ENCODE results near the gene ADAMTS9. TPM values are rescaled to one million over a fixed set of nuclear protein-coding genes. Genes with fewer than 3 reads are reported as not detected.

Gene ADAMTS9, protein sequence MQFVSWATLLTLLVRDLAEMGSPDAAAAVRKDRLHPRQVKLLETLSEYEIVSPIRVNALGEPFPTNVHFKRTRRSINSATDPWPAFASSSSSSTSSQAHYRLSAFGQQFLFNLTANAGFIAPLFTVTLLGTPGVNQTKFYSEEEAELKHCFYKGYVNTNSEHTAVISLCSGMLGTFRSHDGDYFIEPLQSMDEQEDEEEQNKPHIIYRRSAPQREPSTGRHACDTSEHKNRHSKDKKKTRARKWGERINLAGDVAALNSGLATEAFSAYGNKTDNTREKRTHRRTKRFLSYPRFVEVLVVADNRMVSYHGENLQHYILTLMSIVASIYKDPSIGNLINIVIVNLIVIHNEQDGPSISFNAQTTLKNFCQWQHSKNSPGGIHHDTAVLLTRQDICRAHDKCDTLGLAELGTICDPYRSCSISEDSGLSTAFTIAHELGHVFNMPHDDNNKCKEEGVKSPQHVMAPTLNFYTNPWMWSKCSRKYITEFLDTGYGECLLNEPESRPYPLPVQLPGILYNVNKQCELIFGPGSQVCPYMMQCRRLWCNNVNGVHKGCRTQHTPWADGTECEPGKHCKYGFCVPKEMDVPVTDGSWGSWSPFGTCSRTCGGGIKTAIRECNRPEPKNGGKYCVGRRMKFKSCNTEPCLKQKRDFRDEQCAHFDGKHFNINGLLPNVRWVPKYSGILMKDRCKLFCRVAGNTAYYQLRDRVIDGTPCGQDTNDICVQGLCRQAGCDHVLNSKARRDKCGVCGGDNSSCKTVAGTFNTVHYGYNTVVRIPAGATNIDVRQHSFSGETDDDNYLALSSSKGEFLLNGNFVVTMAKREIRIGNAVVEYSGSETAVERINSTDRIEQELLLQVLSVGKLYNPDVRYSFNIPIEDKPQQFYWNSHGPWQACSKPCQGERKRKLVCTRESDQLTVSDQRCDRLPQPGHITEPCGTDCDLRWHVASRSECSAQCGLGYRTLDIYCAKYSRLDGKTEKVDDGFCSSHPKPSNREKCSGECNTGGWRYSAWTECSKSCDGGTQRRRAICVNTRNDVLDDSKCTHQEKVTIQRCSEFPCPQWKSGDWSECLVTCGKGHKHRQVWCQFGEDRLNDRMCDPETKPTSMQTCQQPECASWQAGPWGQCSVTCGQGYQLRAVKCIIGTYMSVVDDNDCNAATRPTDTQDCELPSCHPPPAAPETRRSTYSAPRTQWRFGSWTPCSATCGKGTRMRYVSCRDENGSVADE (N-terminal part only)
- 18.4 TPM for polyA plus RNA-seq (2013, experiment 1 of 2)
- polyA plus RNA-seq (2013, experiment 2 of 2) = 20.5 TPM

DNA sequence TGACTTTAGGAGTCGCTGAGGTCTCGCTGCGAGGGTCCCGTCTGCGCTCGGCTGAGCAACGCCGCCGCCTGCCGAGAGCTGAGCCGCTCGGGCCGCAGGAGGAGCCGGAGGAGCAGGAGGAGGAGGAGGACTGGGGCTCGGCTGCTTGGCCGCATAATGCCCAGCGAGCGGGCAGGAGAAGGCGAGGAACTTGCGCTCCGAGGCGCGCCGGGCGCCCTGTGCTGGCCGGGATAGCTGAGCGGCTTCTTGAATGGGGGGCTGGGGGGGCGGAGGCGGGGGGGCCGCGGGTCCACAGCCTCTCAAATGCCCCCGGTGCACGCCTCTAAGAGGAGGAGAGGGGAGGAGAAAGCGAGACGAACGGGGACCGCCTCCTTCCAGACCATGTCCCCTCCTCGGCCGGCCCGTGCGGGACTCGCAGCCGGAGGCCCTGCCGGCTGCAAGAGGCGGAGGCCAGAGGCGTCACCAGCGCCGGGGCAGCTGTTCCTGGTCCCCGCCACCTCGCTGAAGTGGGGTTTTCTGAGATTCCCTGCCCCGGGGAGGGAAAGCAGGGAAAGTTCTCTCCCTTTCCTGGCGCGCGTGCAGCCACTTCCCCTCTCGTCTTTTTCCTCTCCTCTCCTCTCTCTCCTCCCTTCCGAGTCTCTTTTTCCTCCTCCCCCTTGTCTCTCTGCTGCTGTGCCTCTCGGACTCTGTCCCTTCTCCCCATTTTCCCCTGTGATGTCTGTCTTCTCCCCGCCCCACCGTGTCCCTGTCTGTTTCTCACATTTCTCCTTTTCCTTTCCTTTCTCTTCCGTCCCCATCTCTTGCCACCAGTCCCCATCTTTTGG is at the start of gene ADAMTS9:
TSS of gene ADAMTS9 (minus strand) at position 220 of the 824 bp plus-strand sequence. CDS start 343 bp downstream, outside the sequence.
- no CpG with 5 or more reads among the region's 60 CpGs for WGBS, 2 donors (ENCODE audit: extremely low coverage in 2 of 2, insufficient read length in 2 of 2, insufficient replicate concordance in 1 of 2)
- H2AK5ac ChIP-seq (ENCODE audit: low read depth, low read length) = no peak within 1 kb of the TSS

DNA sequence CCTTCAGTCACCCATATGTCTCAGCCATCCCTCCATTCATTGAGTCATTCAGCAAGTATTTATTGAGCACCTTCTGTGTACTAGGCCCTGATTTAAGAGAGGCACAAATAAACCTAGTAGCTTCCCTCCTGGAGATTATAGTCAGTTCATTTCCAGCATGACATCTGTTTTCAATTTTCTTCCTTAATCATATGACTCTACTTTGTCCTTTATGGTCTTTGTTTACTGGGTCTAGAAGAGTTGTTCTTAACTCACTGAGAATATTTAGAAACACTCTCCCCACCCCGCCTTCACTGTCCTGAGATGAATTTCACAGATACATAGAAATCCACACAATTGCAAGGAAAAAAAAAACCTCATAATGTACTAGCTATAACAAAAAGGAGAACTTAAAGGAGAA is 44.8 kb upstream of the ADAMTS9 start:
- H3K14ac ChIP-seq (ENCODE audit: low read length) = no peak overlapping the region
- no peak overlapping the region for H3K18ac ChIP-seq (ENCODE audit: low read length)
- no peak overlapping the region for H2AFZ ChIP-seq (ENCODE audit: low read length)
- no peaks in the 10 kb centered on the region for H3K9me3 ChIP-seq (replicated peaks in 1 of 2; ENCODE audit: control insufficient read depth in 2 of 2, insufficient read depth in 1 of 2, low read depth in 1 of 2, low read length in 2 of 2)
- no peak overlapping the region for H4K8ac ChIP-seq (ENCODE audit: low read depth, low read length)
- H3K23ac ChIP-seq (ENCODE audit: low read depth, low read length, poor library complexity) = no peak overlapping the region
- no peak overlapping the region for H2AK5ac ChIP-seq (ENCODE audit: low read depth, low read length)
- H2BK120ac ChIP-seq (ENCODE audit: low read depth, low read length) = no peak overlapping the region
- H3K27ac ChIP-seq (replicated peaks; ENCODE audit: low read length) = no peak overlapping the region
- H3K4ac ChIP-seq (ENCODE audit: low read length) = no peak overlapping the region
- H3K9ac ChIP-seq (ENCODE audit: low read depth, low read length, poor library complexity) = no peak overlapping the region
- no peaks in the 10 kb centered on the region for H3K4me1 ChIP-seq (ENCODE audit: control insufficient read depth in 2 of 2, insufficient read depth in 1 of 2, low read depth in 1 of 2, low read length in 2 of 2)
- no peak overlapping the region for H2BK15ac ChIP-seq (ENCODE audit: low read length)
- H3K4me2 ChIP-seq (ENCODE audit: insufficient read depth, low read length, poor library complexity, severe bottlenecking) = no peak overlapping the region
- H3K36me3 ChIP-seq (replicated peaks in 1 of 2; ENCODE audit: control insufficient read depth in 2 of 2, insufficient read depth in 2 of 2, low read length in 2 of 2) = no peaks in the 10 kb centered on the region
- H3K79me1 ChIP-seq (ENCODE audit: low read depth, low read length) = no peaks in the 10 kb centered on the region
- H3K27me3 ChIP-seq (ENCODE audit: control insufficient read depth in 3 of 3, insufficient read depth in 3 of 3, low read depth in 1 of 3, low read length in 3 of 3) = no peaks in the 10 kb centered on the region
- no peak for DNase-seq (ENCODE audit: low spot score)
- no peak overlapping the region for H2BK12ac ChIP-seq (ENCODE audit: low read length)
- no peak overlapping the region for H4K91ac ChIP-seq (ENCODE audit: low read depth, low read length, poor library complexity)
- H3K4me3 ChIP-seq (ENCODE audit: low read length in 2 of 2) = no peak overlapping the region
- H2BK5ac ChIP-seq (ENCODE audit: low read length) = no peak overlapping the region
- WGBS, 2 donors (ENCODE audit: extremely low coverage in 2 of 2, insufficient read length in 2 of 2, insufficient replicate concordance in 1 of 2) = no CpG with 5 or more reads among the region's 1 CpG

More for the DNA sequence above, at the start of gene ADAMTS9:
- peak within 1 kb of the TSS; percentile 72 for H2BK5ac ChIP-seq (ENCODE audit: low read length)
- H3K27ac ChIP-seq (replicated peaks; ENCODE audit: low read length) = peak within 1 kb of the TSS; percentile 92
- H3K4me1 ChIP-seq (ENCODE audit: control insufficient read depth in 2 of 2, insufficient read depth in 1 of 2, low read depth in 1 of 2, low read length in 2 of 2) = peaks cover 7 to 11% of the 10 kb centered on the region in 2 donors
- peak within 1 kb of the TSS; percentile 99 for H3K18ac ChIP-seq (ENCODE audit: low read length)
- H2BK15ac ChIP-seq (ENCODE audit: low read length) = peak within 1 kb of the TSS; percentile 82
- H4K91ac ChIP-seq (ENCODE audit: low read depth, low read length, poor library complexity) = peak within 1 kb of the TSS; percentile 23
- no peak within 1 kb of the TSS for H3K14ac ChIP-seq (ENCODE audit: low read length)
- H2BK120ac ChIP-seq (ENCODE audit: low read depth, low read length) = peak within 1 kb of the TSS; percentile 38
- peak within 1 kb of the TSS; percentile 83 for H3K4me2 ChIP-seq (ENCODE audit: insufficient read depth, low read length, poor library complexity, severe bottlenecking)
- H3K23ac ChIP-seq (ENCODE audit: low read depth, low read length, poor library complexity) = no peak within 1 kb of the TSS
- no peak within 1 kb of the TSS for H2BK12ac ChIP-seq (ENCODE audit: low read length)
- no peak within 1 kb of the TSS for H3K4ac ChIP-seq (ENCODE audit: low read length)
- H3K4me3 ChIP-seq (ENCODE audit: low read length in 2 of 2) = peak within 1 kb of the TSS; percentile 70 to 87
- DNase-seq (ENCODE audit: low spot score) = peak; percentile 78
- peaks cover 0 to 3% of the 10 kb centered on the region in 2 donors for H3K36me3 ChIP-seq (replicated peaks in 1 of 2; ENCODE audit: control insufficient read depth in 2 of 2, insufficient read depth in 2 of 2, low read length in 2 of 2)
- no peaks in the 10 kb centered on the region for H3K79me1 ChIP-seq (ENCODE audit: low read depth, low read length)
- H4K8ac ChIP-seq (ENCODE audit: low read depth, low read length) = no peak within 1 kb of the TSS
- no peaks in the 10 kb centered on the region for H3K9me3 ChIP-seq (replicated peaks in 1 of 2; ENCODE audit: control insufficient read depth in 2 of 2, insufficient read depth in 1 of 2, low read depth in 1 of 2, low read length in 2 of 2)
- H3K27me3 ChIP-seq (ENCODE audit: control insufficient read depth in 3 of 3, insufficient read depth in 3 of 3, low read depth in 1 of 3, low read length in 3 of 3) = no peaks in the 10 kb centered on the region
- peak within 1 kb of the TSS; percentile 97 for H3K9ac ChIP-seq (ENCODE audit: low read depth, low read length, poor library complexity)
- peak within 1 kb of the TSS; percentile 92 for H2AFZ ChIP-seq (ENCODE audit: low read length)

DNA sequence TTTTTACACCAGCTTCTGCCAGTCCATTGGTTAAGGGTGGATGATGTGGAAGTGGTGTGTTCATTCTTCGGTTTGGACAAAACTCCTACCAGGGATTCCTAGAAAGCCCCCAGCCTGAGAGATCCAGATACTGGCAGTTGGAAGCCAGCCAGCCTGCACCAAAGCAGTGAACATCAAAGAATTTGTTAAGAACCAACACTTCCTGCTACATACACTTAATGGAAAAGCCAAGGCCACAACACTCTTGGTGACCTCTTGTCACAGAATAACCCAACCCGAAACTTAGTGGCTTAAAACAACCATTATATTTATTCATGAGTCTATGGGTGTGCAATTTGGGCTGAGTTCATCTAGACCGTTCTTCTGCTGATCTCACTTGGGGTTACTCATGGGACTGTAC is 42.9 kb upstream of the ADAMTS9 start:
- Histone ChIP-seq H2BK15ac (ENCODE audit: low read length) (no peak overlapping the region), H4K8ac (ENCODE audit: low read depth, low read length) (no peak overlapping the region), H3K27me3 (ENCODE audit: control insufficient read depth in 3 of 3, insufficient read depth in 3 of 3, low read depth in 1 of 3, low read length in 3 of 3) (no peaks in the 10 kb centered on the region), H3K9me3 (replicated peaks in 1 of 2; ENCODE audit: control insufficient read depth in 2 of 2, insufficient read depth in 1 of 2, low read depth in 1 of 2, low read length in 2 of 2) (no peaks in the 10 kb centered on the region), H3K4me3 (ENCODE audit: low read length in 2 of 2) (no peak overlapping the region), H3K36me3 (replicated peaks in 1 of 2; ENCODE audit: control insufficient read depth in 2 of 2, insufficient read depth in 2 of 2, low read length in 2 of 2) (no peaks in the 10 kb centered on the region), H3K4me1 (ENCODE audit: control insufficient read depth in 2 of 2, insufficient read depth in 1 of 2, low read depth in 1 of 2, low read length in 2 of 2) (peaks cover 2% of the 10 kb centered on the region in 2 donors), H3K79me1 (ENCODE audit: low read depth, low read length) (no peaks in the 10 kb centered on the region), H4K91ac (ENCODE audit: low read depth, low read length, poor library complexity) (no peak overlapping the region), H3K4ac (ENCODE audit: low read length) (no peak overlapping the region), H3K23ac (ENCODE audit: low read depth, low read length, poor library complexity) (no peak overlapping the region), H3K18ac (ENCODE audit: low read length) (no peak overlapping the region), H3K9ac (ENCODE audit: low read depth, low read length, poor library complexity) (no peak overlapping the region), H2AK5ac (ENCODE audit: low read depth, low read length) (no peak overlapping the region), H3K27ac (replicated peaks; ENCODE audit: low read length) (no peak overlapping the region), H3K4me2 (ENCODE audit: insufficient read depth, low read length, poor library complexity, severe bottlenecking) (no peak overlapping the region), H2BK5ac (ENCODE audit: low read length) (no peak overlapping the region), H2BK12ac (ENCODE audit: low read length) (no peak overlapping the region), H2AFZ (ENCODE audit: low read length) (no peak overlapping the region), H2BK120ac (ENCODE audit: low read depth, low read length) (no peak overlapping the region), H3K14ac (ENCODE audit: low read length) (no peak overlapping the region)
- DNase-seq (ENCODE audit: low spot score) = no peak
- WGBS, 2 donors (ENCODE audit: extremely low coverage in 2 of 2, insufficient read length in 2 of 2, insufficient replicate concordance in 1 of 2) = no CpG with 5 or more reads among the region's 3 CpGs

Data from neuronal stem cell (in vitro differentiated cells).